Measurements from ENCODE around the gene TEX38.

TEX38 gene

DNA sequence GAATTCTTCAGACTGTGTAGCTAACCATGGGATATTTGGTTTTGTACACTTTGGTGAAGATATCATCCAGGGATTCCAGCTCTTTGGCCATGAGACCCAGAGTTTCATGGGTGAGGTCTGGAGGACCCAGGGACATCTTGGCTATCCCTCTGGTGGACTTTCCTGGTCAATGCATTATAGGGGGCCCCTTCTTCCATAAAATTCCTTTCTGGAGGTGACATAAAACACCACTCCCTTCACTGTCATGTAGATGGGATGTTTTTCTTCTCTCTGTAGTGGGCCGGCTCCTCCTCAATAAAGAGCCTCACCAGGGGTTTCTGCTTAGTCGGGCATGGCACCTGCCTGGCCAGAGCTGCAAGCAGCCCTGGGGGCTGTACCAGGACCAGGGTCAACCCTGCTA, 5.7 kb upstream of the TEX38 start:
- DNase-seq (ENCODE audit: low read depth) = no peak
- no peak overlapping the region for H3K4me3 ChIP-seq (ENCODE audit: control insufficient read depth, low read depth, low read length)
- TF ChIP-seq, protein P1, sequence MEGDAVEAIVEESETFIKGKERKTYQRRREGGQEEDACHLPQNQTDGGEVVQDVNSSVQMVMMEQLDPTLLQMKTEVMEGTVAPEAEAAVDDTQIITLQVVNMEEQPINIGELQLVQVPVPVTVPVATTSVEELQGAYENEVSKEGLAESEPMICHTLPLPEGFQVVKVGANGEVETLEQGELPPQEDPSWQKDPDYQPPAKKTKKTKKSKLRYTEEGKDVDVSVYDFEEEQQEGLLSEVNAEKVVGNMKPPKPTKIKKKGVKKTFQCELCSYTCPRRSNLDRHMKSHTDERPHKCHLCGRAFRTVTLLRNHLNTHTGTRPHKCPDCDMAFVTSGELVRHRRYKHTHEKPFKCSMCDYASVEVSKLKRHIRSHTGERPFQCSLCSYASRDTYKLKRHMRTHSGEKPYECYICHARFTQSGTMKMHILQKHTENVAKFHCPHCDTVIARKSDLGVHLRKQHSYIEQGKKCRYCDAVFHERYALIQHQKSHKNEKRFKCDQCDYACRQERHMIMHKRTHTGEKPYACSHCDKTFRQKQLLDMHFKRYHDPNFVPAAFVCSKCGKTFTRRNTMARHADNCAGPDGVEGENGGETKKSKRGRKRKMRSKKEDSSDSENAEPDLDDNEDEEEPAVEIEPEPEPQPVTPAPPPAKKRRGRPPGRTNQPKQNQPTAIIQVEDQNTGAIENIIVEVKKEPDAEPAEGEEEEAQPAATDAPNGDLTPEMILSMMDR (IDR thresholded peaks at IDR 0.05; ENCODE audit: control insufficient read depth, insufficient read depth, low read depth, low read length, missing control alignments) = no peak

DNA sequence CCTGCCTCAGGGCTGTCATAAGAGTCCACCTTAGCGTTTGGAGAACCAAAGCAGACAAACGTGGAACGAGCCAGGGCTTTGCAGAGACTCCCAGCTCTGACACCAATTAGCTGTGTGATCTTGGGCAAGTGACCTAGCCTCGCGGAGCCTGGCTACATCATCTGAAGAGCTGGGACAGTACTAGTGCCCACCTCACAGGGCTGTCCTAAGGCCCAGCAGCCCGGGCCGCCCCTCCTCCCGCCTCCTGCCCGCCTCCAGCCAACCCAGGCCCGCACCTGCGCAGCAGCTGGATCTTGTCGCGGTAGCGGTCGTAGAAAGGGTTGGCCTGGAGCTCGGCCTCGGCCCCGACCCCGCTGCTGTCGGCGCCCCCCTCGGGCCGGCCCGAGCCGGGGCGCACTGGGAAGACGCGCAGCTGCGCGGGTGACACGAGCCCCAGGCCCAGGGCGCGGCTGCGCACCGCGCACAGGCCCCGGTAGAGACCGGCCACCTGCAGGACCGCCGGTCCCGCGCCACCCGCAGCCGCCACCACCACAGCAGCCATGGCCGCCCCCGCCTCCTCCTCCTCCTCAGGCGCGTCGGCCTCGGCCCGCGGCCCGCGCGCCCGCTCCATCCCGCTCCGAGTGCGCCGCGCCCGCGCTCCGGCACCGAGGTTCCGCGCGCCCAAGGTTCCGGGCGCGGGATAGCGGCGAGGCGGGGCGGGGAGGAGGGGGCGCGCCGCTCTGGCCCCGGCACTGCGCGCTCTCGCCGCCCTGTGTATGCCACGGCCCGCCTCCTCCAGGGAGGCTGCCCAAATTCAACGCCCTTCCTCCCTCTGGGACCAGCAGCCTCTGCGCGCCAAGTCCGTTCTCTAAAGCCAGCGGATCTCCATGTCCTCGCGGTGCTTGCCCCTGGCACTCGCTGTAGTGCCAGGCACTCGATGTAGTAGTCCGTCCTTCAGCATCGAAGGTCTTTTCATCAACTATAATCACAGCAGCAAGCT, 3.6 kb upstream of the TEX38 start, which contains the start of gene ATPAF1:
TSS of gene ATPAF1 (minus strand) at position 583 of the 979 bp plus-strand sequence. CDS start at position 541, 42 bp downstream.
- peak within 1 kb of the TSS; percentile 69 for H3K4me3 ChIP-seq (ENCODE audit: control insufficient read depth, low read depth, low read length)
- DNase-seq (ENCODE audit: low read depth) = peak; percentile 28
- TF ChIP-seq, protein P1 (IDR thresholded peaks at IDR 0.05; ENCODE audit: control insufficient read depth, insufficient read depth, low read depth, low read length, missing control alignments) = no peak

DNA sequence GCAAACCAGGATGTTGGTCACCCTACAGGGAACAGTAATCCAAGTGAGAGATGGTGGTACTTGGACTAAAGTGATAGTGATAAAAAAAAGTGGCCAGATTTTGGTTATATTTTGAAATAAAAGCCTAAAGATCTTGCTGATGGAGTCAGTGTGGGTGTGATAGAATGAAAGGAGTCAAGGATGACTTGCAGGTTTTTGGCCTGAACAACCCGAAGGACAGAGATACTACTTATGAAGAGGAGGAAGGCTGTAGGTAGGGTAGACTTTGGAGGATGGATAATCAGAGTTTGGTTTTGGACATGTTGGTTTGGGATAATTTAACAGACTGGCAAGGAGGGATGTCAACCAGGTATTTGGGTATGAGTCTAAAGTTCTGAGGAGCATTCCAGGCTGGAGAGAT, 1.5 kb upstream of the TEX38 start:
- H3K4me3 ChIP-seq (ENCODE audit: control insufficient read depth, low read depth, low read length) = no peak overlapping the region
- no peak for DNase-seq (ENCODE audit: low read depth)
- TF ChIP-seq, protein P1 (IDR thresholded peaks at IDR 0.05; ENCODE audit: control insufficient read depth, insufficient read depth, low read depth, low read length, missing control alignments) = no peak

DNA sequence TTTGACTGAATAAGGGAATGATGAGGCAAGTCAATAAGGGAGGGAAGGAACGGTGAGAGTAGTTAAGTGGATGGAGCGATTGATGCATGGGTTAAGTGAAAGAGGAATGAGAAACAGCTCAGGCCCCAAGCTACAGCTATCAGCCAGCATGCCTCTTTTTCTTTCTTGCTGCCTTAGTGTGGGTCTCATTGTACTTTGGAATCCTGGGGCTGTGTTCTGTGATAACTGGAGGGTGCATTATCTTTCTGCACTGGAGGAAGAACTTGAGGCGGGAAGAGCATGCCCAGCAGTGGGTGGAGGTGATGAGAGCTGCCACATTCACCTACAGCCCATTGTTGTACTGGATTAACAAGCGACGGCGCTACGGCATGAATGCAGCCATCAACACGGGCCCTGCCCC, 1.0 kb downstream of the TEX38 start:
- H3K4me3 ChIP-seq (ENCODE audit: control insufficient read depth, low read depth, low read length) = no peak overlapping the region
- no peak for DNase-seq (ENCODE audit: low read depth)
- TF ChIP-seq, protein P1 (IDR thresholded peaks at IDR 0.05; ENCODE audit: control insufficient read depth, insufficient read depth, low read depth, low read length, missing control alignments) = no peak

DNA sequence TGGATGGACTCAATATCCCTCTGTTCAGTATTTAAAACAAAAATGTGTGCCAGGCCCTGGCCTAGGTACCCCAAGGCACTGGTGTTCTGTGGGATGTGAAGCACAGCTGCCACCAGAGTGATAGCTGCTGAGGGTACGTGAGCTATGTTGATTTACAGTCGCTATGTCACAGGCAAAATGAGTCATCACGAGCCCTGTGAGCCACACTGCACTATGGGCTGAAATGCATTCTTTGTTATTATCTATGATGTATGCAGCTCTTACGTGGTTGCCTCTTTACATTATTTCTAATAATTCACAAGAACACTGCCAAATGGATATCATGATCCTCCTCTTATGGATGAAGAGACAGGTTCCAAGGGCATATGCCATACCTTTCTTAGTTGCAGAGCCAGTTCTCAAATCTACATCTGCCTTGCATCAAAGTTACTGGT, 2.1 kb downstream of the TEX38 start:
- DNase-seq (ENCODE audit: low read depth) = no peak
- TF ChIP-seq, protein P1 (IDR thresholded peaks at IDR 0.05; ENCODE audit: control insufficient read depth, insufficient read depth, low read depth, low read length, missing control alignments) = no peak

DNA sequence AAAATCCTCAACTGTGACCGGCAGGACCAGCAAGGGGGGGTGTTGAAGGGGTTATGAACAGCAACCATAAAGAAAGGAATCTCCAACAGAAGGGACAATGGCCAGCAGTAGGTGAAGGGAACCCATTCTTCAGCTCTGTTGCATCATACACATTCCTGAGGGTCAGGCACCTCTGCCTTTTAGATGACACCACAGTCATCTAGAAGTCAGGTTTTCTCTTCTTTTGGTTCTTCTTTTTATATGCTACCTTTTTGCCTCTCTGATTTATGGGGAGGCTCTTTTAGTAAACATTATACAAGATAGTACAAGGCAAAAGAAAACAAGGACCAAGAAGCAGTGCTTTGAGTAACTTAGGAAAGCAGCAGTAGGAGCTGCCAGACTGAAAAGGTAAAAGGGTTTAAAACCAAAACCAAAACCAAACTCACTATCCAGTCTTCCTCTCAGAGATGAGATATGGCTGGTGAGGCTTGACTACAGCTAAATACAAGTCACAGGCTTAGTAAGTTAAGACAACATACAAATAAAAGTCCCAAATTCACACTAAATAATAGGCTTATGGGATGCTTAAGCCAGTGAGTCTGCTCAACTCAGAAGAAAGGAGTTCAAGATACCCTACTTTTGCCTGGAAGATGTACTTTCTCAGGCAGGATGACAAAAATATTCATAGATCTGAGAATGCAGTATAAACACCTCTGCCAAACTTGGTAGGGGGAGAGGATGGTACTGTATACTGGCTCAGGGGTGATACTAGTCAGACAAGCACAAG, 4.1 kb downstream of the TEX38 start:
- TF ChIP-seq, protein P1 (IDR thresholded peaks at IDR 0.05; ENCODE audit: control insufficient read depth, insufficient read depth, low read depth, low read length, missing control alignments) = no peak
- DNase-seq (ENCODE audit: low read depth) = no peak
- no peak overlapping the region for H3K4me3 ChIP-seq (ENCODE audit: control insufficient read depth, low read depth, low read length)

More for the DNA sequence above, 2.1 kb downstream of the TEX38 start:
- no peak overlapping the region for H3K4me3 ChIP-seq (ENCODE audit: control insufficient read depth, low read depth, low read length)
